HepG2 (cell line): ENCODE measurements around the gene CHML. TPM values are rescaled to one million over a fixed set of nuclear protein-coding genes. Genes with fewer than 3 reads are reported as not detected.

Source experiments
- ATAC-seq: fragments of 200-7000 bp; cut with Tn5 transposase; 3 replicates; pipeline ENCODE4 v1.9.1; 2020; ENCODE audit warnings: mild to moderate bottlenecking, moderate library complexity
- BruUV-seq: library from RNA; stranded (reverse); fragments of 400-500 nt; replicated peaks from 2 replicates; lab custom pipeline; 2021; lab: Mats Ljungman, UMichigan
- CTCF ChIA-PET: fragments of 300-600 bp; formaldehyde crosslinking; extraction: SDS; loops from one replicate; lab custom pipeline; 2021; ENCODE audit warnings: low total read pairs, inconsistent platforms, low intra/inter-chr PET ratio; lab: Yijun Ruan, JAX
- POLR2A ChIA-PET: fragments of 350-600 bp; sonication (Branson Sonifier 250); formaldehyde crosslinking; loops from one replicate; lab custom pipeline; 2020; ENCODE audit warnings: antibody characterized with exemption, inconsistent platforms; lab: Yijun Ruan, JAX
- DNase-seq: peaks from one replicate; pipeline ENCODE4 v3.0.0-alpha.2; 2015; ENCODE audit warnings: low spot score
- FAIRE-seq: peaks from 3 replicates; lab custom pipeline; 2011; peaks lifted over from hg19 to GRCh38; lab: Jason Lieb, UNC
- H2AFZ ChIP-seq: one replicate; pipeline ENCODE4 v1.6.1; 2011; ENCODE audit warnings: low read length, inconsistent platforms
- H3K27ac ChIP-seq: fragments of 300-600 bp; 3 replicates; pipeline ENCODE4 v1.8.0; 2011; ENCODE audit warnings: mixed run types, mild to moderate bottlenecking, mixed read lengths, low read length, inconsistent platforms; ENCODE audit not compliant: insufficient read depth; ENCODE audit errors: extremely low read length
- H3K27me3 ChIP-seq, 2 experiments: fragments of 200-600 bp in 1 of 2; 2 replicates in 1 of 2; 3 replicates in 1 of 2; pipeline versions ENCODE4 v1.6.0 to v1.8.0; 2011; ENCODE audit warnings: low read length in 2 of 2, mild to moderate bottlenecking in 2 of 2, moderate library complexity in 2 of 2, inconsistent platforms in 1 of 2; ENCODE audit not compliant: insufficient read depth in 2 of 2, control insufficient read depth in 1 of 2
- H3K36me3 ChIP-seq, 2 experiments: fragments of 200-600 bp in 1 of 2; replicated peaks in 1 of 2; 2 replicates in 1 of 2; 3 replicates in 1 of 2; pipeline versions ENCODE4 v1.5.1 to v1.8.0; 2011; ENCODE audit warnings: low read length in 2 of 2, inconsistent platforms in 1 of 2; ENCODE audit not compliant: insufficient read depth in 2 of 2, control insufficient read depth in 1 of 2
- H3K4me1 ChIP-seq: 2 replicates; pipeline ENCODE4 v1.5.1; 2012; ENCODE audit warnings: low read length, inconsistent platforms; ENCODE audit not compliant: insufficient read depth
- H3K4me2 ChIP-seq: 2 replicates; pipeline ENCODE4 v1.6.0; 2011; ENCODE audit warnings: low read depth, low read length, inconsistent platforms
- H3K4me3 ChIP-seq, 3 experiments: fragments of 200-600 bp in 1 of 3; sonication (generic), shearing (Covaris generic) in 1 of 3; replicated peaks in 1 of 3; 2 replicates each; pipeline ENCODE4 v1.5.1; 2011 to 2016; ENCODE audit warnings: low read length in 3 of 3, inconsistent platforms in 2 of 3, low read depth in 2 of 3, mild to moderate bottlenecking in 2 of 3, control low read depth in 1 of 3, mixed read lengths in 1 of 3; ENCODE audit not compliant: insufficient read depth in 1 of 3
- H3K79me2 ChIP-seq: one replicate; pipeline ENCODE4 v1.6.1; 2011; ENCODE audit warnings: low read length, inconsistent platforms; ENCODE audit not compliant: insufficient read depth
- H3K9ac ChIP-seq: 2 replicates; pipeline ENCODE4 v1.6.0; 2011; ENCODE audit warnings: mild to moderate bottlenecking, low read depth, low read length, inconsistent platforms; ENCODE audit not compliant: insufficient read depth
- H3K9me3 ChIP-seq: 2 replicates; pipeline ENCODE4 v1.5.1; 2012; ENCODE audit warnings: mild to moderate bottlenecking, low read length
- H4K20me1 ChIP-seq: 2 replicates; pipeline ENCODE4 v1.6.0; 2011; ENCODE audit warnings: inconsistent platforms, mild to moderate bottlenecking, low read length, moderate library complexity; ENCODE audit not compliant: insufficient read depth
- AGO2 ChIP-seq: fragments of 200-400 bp; formaldehyde crosslinking; optimal IDR thresholded peaks from 2 replicates; pipeline ENCODE3; 2017; ENCODE audit warnings: mild to moderate bottlenecking, low read depth, low read length, moderate library complexity
- ATF7-NPFF ChIP-seq: sonication (generic); formaldehyde crosslinking; IDR thresholded peaks from 2 replicates; pipeline ENCODE4 v1.8.1; 2023; ENCODE audit warnings: mild to moderate bottlenecking, low read depth, missing genetic modification reagents, moderate library complexity
- CCDC6 ChIP-seq: sonication (generic); formaldehyde crosslinking; IDR thresholded peaks from 2 replicates; pipeline ENCODE4 v1.8.1; 2022; ENCODE audit warnings: mild to moderate bottlenecking, missing genetic modification reagents, moderate library complexity
- KLF16 ChIP-seq, 2 experiments: sonication (generic) in 1 of 2; formaldehyde crosslinking in 1 of 2; IDR thresholded peaks; 2 replicates each; pipeline versions ENCODE4 v1.6.1 to v1.8.0; 2016 to 2023; ENCODE audit warnings: missing genetic modification reagents in 2 of 2, missing compliant biosample characterization in 1 of 2
- PATZ1 ChIP-seq: sonication (generic); formaldehyde crosslinking; IDR thresholded peaks from 2 replicates; pipeline ENCODE4 v1.4.0; 2020; ENCODE audit warnings: missing genetic modification reagents
- POGK ChIP-seq: sonication (generic); formaldehyde crosslinking; conservative IDR thresholded peaks from 2 replicates; pipeline ENCODE4 v1.8.0; 2022; ENCODE audit warnings: mild to moderate bottlenecking, moderate library complexity, missing genetic modification reagents
- POLR2A ChIP-seq, 2 experiments: IDR thresholded peaks; 2 replicates each; pipeline ENCODE4 v1.6.1; 2011; ENCODE audit warnings: low read depth in 2 of 2, low read length in 2 of 2, mild to moderate bottlenecking in 1 of 2, moderate library complexity in 1 of 2; ENCODE audit not compliant: insufficient read depth in 1 of 2
- SALL1 ChIP-seq: sonication (generic); formaldehyde crosslinking; IDR thresholded peaks from 2 replicates; pipeline ENCODE4 v1.8.0; 2022; ENCODE audit warnings: mild to moderate bottlenecking, missing genetic modification reagents
- SIN3A ChIP-seq: IDR thresholded peaks from 2 replicates; pipeline ENCODE4 v1.6.1; 2011; ENCODE audit warnings: low read depth, mild to moderate bottlenecking, control low read depth, low read length, borderline replicate concordance
- SRSF1 ChIP-seq: fragments of 200-400 bp; formaldehyde crosslinking; optimal IDR thresholded peaks from 2 replicates; pipeline ENCODE3; 2017; ENCODE audit warnings: mild to moderate bottlenecking, low read depth, low read length, moderate library complexity
- ZBTB10 ChIP-seq: sonication (generic); formaldehyde crosslinking; IDR thresholded peaks from 2 replicates; pipeline ENCODE4 v1.4.0; 2020; ENCODE audit warnings: missing genetic modification reagents, borderline replicate concordance
- ZBTB26 ChIP-seq: IDR thresholded peaks from 2 replicates; pipeline ENCODE4 v1.6.1; 2016; ENCODE audit warnings: missing compliant biosample characterization, missing genetic modification reagents, borderline replicate concordance
- ZIK1 ChIP-seq: sonication (generic); formaldehyde crosslinking; IDR thresholded peaks from 2 replicates; pipeline ENCODE4 v1.5.0; 2020; ENCODE audit warnings: mild to moderate bottlenecking, low read depth, missing genetic modification reagents, borderline replicate concordance
- ZKSCAN5 ChIP-seq: sonication (generic); formaldehyde crosslinking; IDR thresholded peaks from 2 replicates; pipeline ENCODE4 v1.5.1; 2020; ENCODE audit warnings: mild to moderate bottlenecking, missing genetic modification reagents
- WGBS: methylation state at CpG from one replicate; pipeline ENCODE4 v1.1.6; 2017; ENCODE audit warnings: low lambda C conversion rate; 5-methylcytosine and 5-hydroxymethylcytosine counted together
- in situ Hi-C: cut with HindIII; loops from 2 replicates; pipeline ENCODE4 v1.10.0; 2017; ENCODE audit warnings: low pct_unique_long_range_greater_than_20kb; ENCODE audit not compliant: extremely low pct_ligation_motif_present
- intact Hi-C: fragments of 100-400 bp; cut with micrococcal nuclease; formaldehyde crosslinking; loops from one replicate; pipeline ENCODE4 v1.10.0; 2022; ENCODE audit not compliant: unreplicated experiment
- polyA plus RNA-seq, 8 experiments: library from polyadenylated mRNA; depleted of rRNA in 3 of 8; stranded (reverse) in 7 of 8; unstranded in 1 of 8; fragments of >200 nt; fragmentation: Illumina TruSeq in 4 of 8; extraction: Trizol in 4 of 8; gene quantifications; 2 replicates each; pipeline versions ENCODE4 v1.2.1 to v1.2.3, GENCODE V29; 2011 to 2016; ENCODE audit warnings: low read depth in 4 of 8, missing spikeins in 1 of 8, mixed read lengths in 1 of 8; ENCODE audit not compliant: insufficient read depth in 1 of 8
- total RNA-seq, 5 experiments: library from RNA; depleted of rRNA; stranded (reverse); fragments of >200 nt; fragmentation: Illumina TruSeq; extraction: Trizol; gene quantifications; 2 replicates each; pipeline ENCODE4 v1.2.3, GENCODE V29; 2016; ENCODE audit warnings: low read depth in 1 of 5

The CHML gene
- total and polyA plus RNA-seq, 2 of the 13 experiments (the other 11 are each of a cell fraction or from before 2014, with no cell fraction given): 5.2 to 16.7 TPM

- no TSS peak for BruUV-seq
- CTCF ChIA-PET: interaction anchor here (1.0 kb wide), 1 partner anchor 29 kb away, joined by 3 read pairs; no protein-coding TSS in a partner anchor
- peaks cover 6% of the 10 kb centered on the region; the same call in 1 of the 2 replicates for H4K20me1 ChIP-seq
- ATAC-seq (peak; percentile 57), DNase-seq (peak; percentile 38), FAIRE-seq (no peak)
- peak overlapping the region; percentile 85 to 100 (median 99) for H3K4me3 ChIP-seq
- in situ Hi-C loops: loop anchor here (10.0 kb wide), 1 partner anchor 115 kb away; no protein-coding TSS in a partner anchor
- intact Hi-C loops: loop anchor here (1.0 kb wide), 2 partner anchors 24 to 121 kb away; no protein-coding TSS in a partner anchor
- H2AFZ ChIP-seq: no peak overlapping the region
- H3K36me3 ChIP-seq: peaks cover 0 to 12% of the 10 kb centered on the region in 2 experiments; a peak in 4 of 5 replicates
- peaks cover 47% of the 10 kb centered on the region for H3K4me1 ChIP-seq
- no peaks in the 10 kb centered on the region for H3K9me3 ChIP-seq
- POLR2A ChIA-PET: interaction anchor here (1.0 to 2.2 kb wide), 5 partner anchors 12 to 208 kb away, joined by 4 to 11 read pairs (median 7); partner anchors contain the start of genes EXO1 and FH
- H3K4me2 ChIP-seq: peak overlapping the region; percentile 82
- WGBS: 2% methylated on average over 11 of the region's 42 CpGs
- H3K27ac ChIP-seq: peak overlapping the region; percentile 91
- H3K9ac ChIP-seq: peak overlapping the region; percentile 96
- H3K27me3 ChIP-seq: no peaks in the 10 kb centered on the region; a peak in 1 of 5 replicates
- H3K79me2 ChIP-seq: peaks cover 24% of the 10 kb centered on the region
- TF ChIP-seq ZBTB26 (CRISPR knock-in tag): no peak
- peak; percentile 78; the same call in 1 of the 2 replicates for TF ChIP-seq POGK
- peak; percentile 11; the same call in 1 of the 2 replicates for TF ChIP-seq ZBTB10 (CRISPR knock-in tag)
- 0 out of 2 replicates have a peak, but pooled peaks have one; percentile 13 for TF ChIP-seq ZIK1
- 0 out of 2 replicates have a peak, but pooled peaks have one; percentile 3 for TF ChIP-seq CCDC6
- TF ChIP-seq SIN3A: no peak
- 0 out of 2 replicates have a peak, but pooled peaks have one; percentile 14 for TF ChIP-seq SALL1 (CRISPR knock-in tag)
- TF ChIP-seq ZKSCAN5 (CRISPR knock-in tag): peak; percentile 73; the same call in 1 of the 2 replicates
- 0 out of 2 replicates have a peak, but pooled peaks have one; percentile 17 for TF ChIP-seq ATF7-NPFF (CRISPR knock-in tag)
- TF ChIP-seq PATZ1: peak; percentile 58
- peak in 1 of 2 experiments; percentile 53; a peak in 1 of 4 replicates for TF ChIP-seq POLR2A (IDR thresholded peaks at IDR 0.05; ENCODE audit: insufficient read depth in 1 of 2, low read depth in 2 of 2, low read length in 2 of 2)
- TF ChIP-seq KLF16 (CRISPR knock-in tag; IDR thresholded peaks at IDR 0.05): 0 out of 4 replicates have a peak, but pooled peaks of 1 of the 2 experiments have one; percentile 5
- TF ChIP-seq SRSF1: no peak
- peak; percentile 67 for TF ChIP-seq AGO2
Measured at GRCh38 chr1:241639623-241640148, 483 bp downstream of the CHML start.
